GM18499 (cell line): ENCODE data around the gene GAS2.
A peak's percentile ranks its signal among the peaks of the same experiment; 100 is the strongest.
"Not testable (repeated sequence)": the region's sequence is repeated elsewhere in the genome, so short reads cannot be mapped to it uniquely, and the experiment has no call there.

Experiments used
- ATAC-seq: cut with Tn5 transposase; IDR thresholded peaks from one replicate; pipeline ENCODE4 v1.9.1; 2021; ENCODE audit warnings: moderate number of reproducible peaks; ENCODE audit not compliant: insufficient read depth, unreplicated experiment

GAS2 gene

GRCh38 chr11:22666325-22666687, at the start of gene GAS2:
GAS2 (plus strand) TSS chr11:22666611; CDS start chr11:22674870, 8,259 bp downstream.
- no peak for ATAC-seq

DNA sequence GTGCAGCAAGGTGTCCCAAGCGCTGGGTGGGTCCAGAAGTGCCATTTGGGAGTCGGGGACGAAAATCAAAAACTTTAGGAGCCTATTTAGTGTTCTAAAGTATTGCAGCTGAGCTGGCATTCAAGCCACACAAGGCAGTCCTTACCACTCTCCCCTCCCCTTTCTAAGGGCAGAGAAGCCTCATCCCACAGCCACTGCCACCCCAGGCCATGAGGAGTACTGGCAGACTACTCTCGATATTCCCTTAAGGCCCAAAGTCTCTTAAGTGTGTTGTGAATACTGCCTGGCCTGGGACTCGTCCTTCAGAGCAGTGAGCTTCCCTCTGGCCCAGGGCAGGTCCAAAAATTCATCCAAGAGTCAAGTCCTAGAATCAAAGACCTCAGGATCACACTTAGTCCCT, 48.5 kb upstream of the GAS2 start:
- no peak for ATAC-seq

- ATAC-seq: peak; percentile 24
Measured at GRCh38 chr11:22624742-22625447, 41.5 kb upstream of the GAS2 start.

- ATAC-seq: peak; percentile 99
Measured at GRCh38 chr11:22625448-22626287, 40.7 kb upstream of the GAS2 start, which contains the start of gene FANCF. FANCF (minus strand) TSS chr11:22625823; CDS start chr11:22625810, 13 bp downstream.

DNA sequence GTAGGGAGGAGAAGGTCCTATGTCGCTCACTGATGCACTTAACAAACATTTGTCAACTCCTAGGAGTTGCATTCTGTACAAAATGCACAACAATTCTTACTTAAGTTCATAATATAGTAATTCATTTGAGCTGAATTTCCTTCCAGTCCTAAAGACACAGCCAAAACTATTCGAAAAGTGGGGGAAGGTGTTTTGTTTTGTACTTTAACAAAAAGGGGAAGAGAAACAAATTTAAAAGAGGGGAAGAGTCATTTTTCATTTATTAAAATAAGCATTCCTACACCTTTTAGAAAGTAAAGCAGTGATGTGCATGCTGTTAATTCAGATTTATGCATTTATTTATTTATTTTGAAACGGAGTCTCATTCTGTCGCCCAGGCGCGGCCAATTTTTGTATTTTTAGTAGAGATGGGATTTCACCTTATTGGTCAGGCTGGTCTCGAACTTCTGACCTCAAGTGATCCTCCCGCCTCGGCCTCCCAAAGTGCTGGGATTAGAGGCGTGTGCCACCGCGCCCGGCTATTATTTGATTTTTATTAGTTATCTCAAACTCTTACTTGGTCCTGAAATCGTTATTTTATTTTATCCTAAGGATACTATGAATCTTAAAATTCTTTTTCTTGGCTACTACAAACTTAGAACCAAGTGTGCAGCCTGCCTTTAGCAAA, 39.7 kb upstream of the GAS2 start:
- ATAC-seq: no peak

DNA sequence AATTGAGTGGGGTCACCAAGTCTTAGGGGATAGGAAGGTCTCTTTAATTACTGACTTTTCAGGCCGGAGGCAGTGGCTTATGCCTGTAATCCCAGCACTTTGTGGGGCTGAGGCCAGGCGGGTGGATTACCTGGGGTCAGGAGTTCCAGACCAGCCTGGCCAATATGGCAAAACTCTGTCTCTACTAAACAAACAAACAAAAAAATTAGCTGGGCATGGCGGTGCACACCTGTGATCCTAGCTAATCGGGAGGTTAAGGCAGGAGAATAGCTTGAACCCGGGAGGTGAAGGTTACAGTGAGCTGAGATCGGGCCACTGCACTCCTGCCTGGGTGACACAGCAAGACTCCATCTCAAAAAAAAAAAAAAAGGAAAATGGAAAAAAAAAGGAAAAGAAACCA, 39.0 kb upstream of the GAS2 start:
- no peak for ATAC-seq

DNA sequence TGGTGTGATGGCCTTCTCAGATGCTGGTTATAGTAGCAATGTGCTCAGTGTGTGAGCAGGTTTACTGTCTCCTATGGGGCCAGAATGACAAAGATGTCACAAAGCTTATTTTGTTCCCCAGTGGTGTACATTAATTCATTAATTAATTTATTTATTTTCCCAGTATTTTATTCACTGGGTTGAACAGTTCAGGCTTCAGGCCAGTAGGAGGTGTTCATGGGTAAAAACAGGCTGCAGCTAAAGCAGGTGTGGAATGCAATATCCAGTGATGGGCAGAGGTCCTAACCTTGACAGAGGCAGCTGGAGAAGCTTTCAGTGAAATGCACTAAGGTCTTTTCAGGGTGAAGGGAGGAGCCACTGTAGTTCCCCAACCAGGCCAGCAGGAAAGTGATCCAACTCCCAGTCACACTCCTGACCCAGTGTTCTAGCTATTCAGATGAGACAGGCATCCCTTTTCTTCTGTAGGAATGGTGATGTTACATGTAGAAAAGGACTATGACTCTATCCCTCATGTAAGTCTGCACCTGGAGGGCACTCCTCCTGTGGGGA, 33.0 kb upstream of the GAS2 start:
- no peak for ATAC-seq

DNA sequence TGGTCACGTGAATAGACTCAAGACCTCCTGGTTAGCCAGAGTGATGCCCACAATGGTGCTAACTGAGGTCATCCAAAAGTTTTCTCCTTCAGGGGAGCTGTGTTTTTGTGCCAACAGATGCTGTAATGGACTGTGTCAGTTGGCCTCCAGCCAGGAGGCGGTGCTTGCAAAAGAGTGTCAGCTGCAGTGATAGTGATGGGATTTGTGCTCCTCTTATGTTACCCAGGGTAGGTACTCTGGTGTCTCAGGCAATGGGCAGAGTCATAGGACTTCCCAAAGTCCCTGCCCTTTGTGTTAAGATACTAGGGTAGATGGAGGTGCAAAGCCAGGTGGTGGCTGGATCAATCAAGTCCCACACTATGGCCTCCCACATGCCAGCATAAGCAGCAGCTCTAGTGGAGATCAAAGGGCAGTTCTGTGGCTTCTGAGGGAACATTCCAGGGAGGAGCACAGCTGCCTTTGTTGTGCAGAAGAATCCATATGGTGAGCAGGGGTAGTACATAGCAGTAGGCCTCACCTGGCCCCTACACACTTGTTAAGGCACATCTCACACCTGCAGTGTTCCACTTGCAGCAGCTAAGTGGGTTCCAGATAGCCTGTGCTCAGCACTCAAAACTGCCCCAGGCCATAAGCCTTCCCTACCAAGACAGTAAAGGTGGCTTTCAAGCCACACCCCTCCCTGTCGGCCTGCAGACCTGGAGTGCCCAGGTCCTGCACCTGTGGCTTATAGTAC, 31.3 kb upstream of the GAS2 start:
- ATAC-seq: no peak

- no peak for ATAC-seq
Measured at GRCh38 chr11:22635689-22636088, 30.7 kb upstream of the GAS2 start.

GRCh38 chr11:22640862-22641261, 25.5 kb upstream of the GAS2 start:
- ATAC-seq: no peak

- ATAC-seq: no peak
Measured at GRCh38 chr11:22641559-22641958, 24.9 kb upstream of the GAS2 start.

GRCh38 chr11:22652346-22652745, 14.1 kb upstream of the GAS2 start:
- ATAC-seq: not testable (repeated sequence)

- no peak for ATAC-seq
Measured at GRCh38 chr11:22656130-22656529, 10.3 kb upstream of the GAS2 start.

- peak; percentile 87 for ATAC-seq
Measured at GRCh38 chr11:22657101-22657694, 9.2 kb upstream of the GAS2 start.

DNA sequence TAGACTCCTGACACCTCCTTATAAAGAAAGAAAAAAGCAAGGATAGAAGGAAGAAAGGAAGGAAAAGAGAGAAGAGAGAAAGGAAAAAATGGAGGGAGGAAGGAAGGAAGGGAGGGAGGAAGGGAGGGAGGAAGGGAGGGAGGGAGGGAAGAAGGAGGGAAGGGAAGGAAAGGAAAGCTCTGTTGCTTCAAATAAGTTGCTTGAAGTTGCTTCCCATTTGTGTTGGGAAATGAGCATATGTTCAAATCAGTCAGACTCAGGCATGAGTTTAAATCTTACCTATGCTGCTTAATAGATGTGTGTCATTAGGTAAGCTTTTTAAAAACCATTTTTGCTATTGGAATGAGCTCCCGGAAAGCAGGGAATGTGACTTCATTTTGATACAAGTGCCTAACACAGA, 6.6 kb upstream of the GAS2 start:
- no peak for ATAC-seq

DNA sequence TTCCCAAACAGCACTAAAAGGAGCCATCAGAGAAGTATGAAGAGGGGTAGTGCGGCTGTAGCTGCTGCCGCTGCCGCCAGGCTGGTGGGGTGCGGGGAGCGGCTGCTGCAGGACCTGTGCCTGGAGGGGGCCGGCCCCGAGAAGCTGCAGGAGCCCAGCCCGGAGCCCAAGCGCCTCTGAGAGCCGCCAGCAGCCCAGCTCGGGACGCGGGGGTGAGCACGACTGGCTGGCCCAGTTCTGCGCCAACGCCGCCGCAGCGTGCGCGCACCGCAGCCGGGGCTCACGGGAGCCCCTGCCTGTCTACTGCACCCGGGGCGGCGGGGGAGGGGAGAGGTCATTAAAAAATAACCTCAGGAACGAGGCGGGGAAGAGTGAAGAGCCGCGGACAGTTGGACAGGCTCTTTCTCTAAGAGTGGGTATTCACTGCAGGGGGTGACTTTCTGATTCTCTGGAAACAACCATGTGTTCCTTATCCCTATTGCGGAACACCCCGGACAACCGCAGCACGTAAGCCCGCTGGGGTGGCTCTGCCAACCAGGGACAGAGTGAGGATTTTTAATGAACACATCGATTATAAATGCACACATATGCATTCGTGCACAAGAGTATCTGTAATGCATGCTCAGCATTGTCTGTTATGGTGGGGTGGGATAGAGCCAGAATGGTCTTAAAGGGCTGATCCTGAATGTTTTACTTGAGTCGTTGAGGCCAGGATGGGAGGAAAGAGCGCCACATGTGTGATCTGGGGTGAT, 453 bp downstream of the GAS2 start:
- no peak for ATAC-seq

DNA sequence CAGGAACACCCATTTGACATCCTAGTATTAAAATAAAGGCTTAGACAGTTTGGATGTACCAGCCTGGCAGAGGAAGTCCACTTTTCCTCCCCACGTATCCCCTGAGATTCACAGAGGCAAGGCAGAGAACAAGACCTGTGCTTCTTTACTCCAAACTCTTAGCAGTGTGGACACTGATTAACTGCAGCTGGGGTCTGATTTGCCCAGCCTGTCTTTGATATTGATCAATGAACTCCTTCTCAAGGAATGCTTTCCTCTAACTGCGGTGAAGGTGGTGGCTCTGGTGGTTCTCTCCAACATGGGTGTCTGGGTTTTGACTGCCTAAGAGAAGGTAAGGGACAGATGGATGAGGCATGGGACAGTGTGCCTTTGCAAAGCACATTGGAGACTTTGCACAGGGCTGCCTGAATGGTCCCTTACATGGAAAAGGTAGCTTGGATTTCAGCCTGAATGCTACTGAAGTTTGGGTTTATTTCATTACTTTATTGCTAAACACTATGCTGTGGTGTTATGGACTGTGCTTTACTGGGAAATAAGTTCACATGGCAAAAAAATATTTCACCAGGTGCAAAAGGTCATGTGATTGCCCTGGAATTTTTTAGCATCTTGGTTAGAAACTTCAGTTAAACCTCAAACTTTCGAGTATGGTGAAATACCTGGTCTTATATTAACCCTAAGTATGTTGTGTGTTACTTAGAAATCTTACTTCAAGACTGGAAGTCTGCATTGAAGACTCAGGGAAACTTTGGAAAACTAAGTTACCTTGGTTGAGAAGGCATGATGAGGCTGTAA, 1.8 kb downstream of the GAS2 start:
- peak; percentile 32 for ATAC-seq

DNA sequence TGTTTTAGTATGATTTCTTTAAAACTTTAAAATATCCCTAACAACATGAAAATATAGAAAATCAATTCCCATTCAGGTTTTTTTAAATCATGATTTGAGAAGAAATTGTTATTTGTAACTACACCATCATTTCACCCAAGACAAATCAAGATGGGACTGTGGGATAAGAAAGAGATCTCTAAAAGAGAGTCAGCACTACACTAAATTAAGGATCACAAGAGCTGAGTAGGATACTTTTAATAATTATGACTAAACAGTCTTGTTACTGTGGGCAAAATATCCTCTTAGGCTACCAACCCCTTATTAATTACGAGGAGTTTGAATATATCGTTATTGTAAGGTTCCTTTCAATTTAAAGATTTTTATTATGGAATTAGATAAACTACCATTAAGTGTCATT, 3.0 kb downstream of the GAS2 start:
- no peak for ATAC-seq
